ENCODE results near the gene CALML5. TPM values are rescaled to one million over a fixed set of nuclear protein-coding genes. Genes with fewer than 3 reads are reported as not detected.
A peak's percentile ranks its signal among the peaks of the same experiment; 100 is the strongest.

The CALML5 gene
- total and polyA plus RNA-seq, 9 of the 15 experiments (the other 6 are each of a cell fraction or from before 2014, with no cell fraction given): not detected

DNA sequence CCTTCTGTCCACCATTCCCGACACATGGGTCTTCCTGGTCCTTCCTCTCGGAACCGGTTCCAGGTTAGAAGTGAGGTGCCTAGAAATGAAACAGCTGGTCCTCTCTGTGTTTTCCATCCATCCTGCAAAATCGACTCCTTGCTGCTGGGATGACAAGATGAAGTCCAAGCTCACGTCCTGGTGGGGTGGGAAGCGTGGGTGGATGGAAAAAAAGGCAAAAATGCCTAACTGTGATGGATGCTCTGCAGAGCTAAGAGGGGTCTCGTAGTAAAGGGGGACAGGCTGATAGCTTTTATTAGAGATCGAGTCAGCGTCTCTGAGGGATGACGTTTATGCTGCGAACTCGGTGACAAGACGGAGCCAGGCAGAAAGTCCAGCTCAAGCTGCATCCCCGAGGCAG, 14.1 kb downstream of the CALML5 start:
- DNase-seq (ENCODE audit: extremely low read depth in 1 of 4, low spot score in 3 of 4) (no peak), FAIRE-seq (peak; percentile 15), ATAC-seq (no peak)
- Histone ChIP-seq H3K9me3 (replicated peaks; ENCODE audit: control insufficient read depth, insufficient read depth, low read depth, low read length) (no peaks in the 10 kb centered on the region), H3K36me3 (ENCODE audit: control insufficient read depth, insufficient read depth, low read length) (peaks cover 22% of the 10 kb centered on the region), H3K9me1 (ENCODE audit: control insufficient read depth, insufficient read depth, low read length) (no peaks in the 10 kb centered on the region), H3K4me3 (peak overlapping the region; percentile 43), H3K79me2 (ENCODE audit: control insufficient read depth, insufficient read depth, low read length) (peaks cover 80% of the 10 kb centered on the region), H3K27ac (ENCODE audit: extremely low read depth, low read depth, low read length) (no peak overlapping the region; the same call in 2 of the 3 replicates), H3K27me3 (ENCODE audit: control insufficient read depth in 2 of 2, insufficient read depth in 2 of 2, low read length in 2 of 2) (no peaks in the 10 kb centered on the region), H3K4me2 (ENCODE audit: insufficient read depth, low read length) (peak overlapping the region; percentile 93), H3K9ac (ENCODE audit: insufficient read depth in 1 of 2, low read depth in 2 of 2, low read length in 2 of 2) (peak overlapping the region; percentile 79 to 96; a peak in 3 of 4 replicates), H2AFZ (ENCODE audit: low read depth, low read length) (no peak overlapping the region), H4K20me1 (replicated peaks; ENCODE audit: control insufficient read depth, insufficient read depth, low read length) (no peaks in the 10 kb centered on the region), H3K4me1 (replicated peaks in 1 of 2; ENCODE audit: control insufficient read depth in 2 of 2, insufficient read depth in 2 of 2, low read length in 2 of 2) (peaks cover 48 to 65% of the 10 kb centered on the region in 2 experiments)
- 17% methylated on average over 13 of the region's 14 CpGs for WGBS (ENCODE audit: insufficient coverage, low coverage, missing lambda C conversion rate)
- TF ChIP-seq SAFB (IDR thresholded peaks at IDR 0.05; ENCODE audit: borderline replicate concordance, low read depth, low read length) (no peak), ATF7 (IDR thresholded peaks at IDR 0.05) (no peak), RBM22 (IDR thresholded peaks at IDR 0.05; ENCODE audit: low read depth, low read length, poor library complexity, severe bottlenecking) (no peak), DACH1 (IDR thresholded peaks at IDR 0.05; ENCODE audit: partially characterized antibody) (peak; percentile 13), PHF8 (IDR thresholded peaks at IDR 0.05; ENCODE audit: borderline replicate concordance, low read length) (no peak), ARNT (IDR thresholded peaks at IDR 0.05) (no peak), XRCC5 (IDR thresholded peaks at IDR 0.05; ENCODE audit: low read depth, low read length) (no peak), ZNF324 (CRISPR knock-in tag; IDR thresholded peaks at IDR 0.05) (no peak), NFIX (CRISPR knock-in tag; IDR thresholded peaks at IDR 0.05; ENCODE audit: low read depth) (no peak), EGR1 (conservative IDR thresholded peaks at IDR 0.05) (peak; percentile 75), TEAD4 (IDR thresholded peaks at IDR 0.05; ENCODE audit: low read length) (no peak), TEAD4 (CRISPR knock-in tag; IDR thresholded peaks at IDR 0.05; ENCODE audit: borderline replicate concordance) (no peak)
- TF ChIP-seq, protein P1, sequence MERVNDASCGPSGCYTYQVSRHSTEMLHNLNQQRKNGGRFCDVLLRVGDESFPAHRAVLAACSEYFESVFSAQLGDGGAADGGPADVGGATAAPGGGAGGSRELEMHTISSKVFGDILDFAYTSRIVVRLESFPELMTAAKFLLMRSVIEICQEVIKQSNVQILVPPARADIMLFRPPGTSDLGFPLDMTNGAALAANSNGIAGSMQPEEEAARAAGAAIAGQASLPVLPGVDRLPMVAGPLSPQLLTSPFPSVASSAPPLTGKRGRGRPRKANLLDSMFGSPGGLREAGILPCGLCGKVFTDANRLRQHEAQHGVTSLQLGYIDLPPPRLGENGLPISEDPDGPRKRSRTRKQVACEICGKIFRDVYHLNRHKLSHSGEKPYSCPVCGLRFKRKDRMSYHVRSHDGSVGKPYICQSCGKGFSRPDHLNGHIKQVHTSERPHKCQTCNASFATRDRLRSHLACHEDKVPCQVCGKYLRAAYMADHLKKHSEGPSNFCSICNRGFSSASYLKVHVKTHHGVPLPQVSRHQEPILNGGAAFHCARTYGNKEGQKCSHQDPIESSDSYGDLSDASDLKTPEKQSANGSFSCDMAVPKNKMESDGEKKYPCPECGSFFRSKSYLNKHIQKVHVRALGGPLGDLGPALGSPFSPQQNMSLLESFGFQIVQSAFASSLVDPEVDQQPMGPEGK (CRISPR knock-in tag; IDR thresholded peaks at IDR 0.05; ENCODE audit: borderline replicate concordance): no peak
- CTCF ChIA-PET (ENCODE audit: low intra/inter-chr PET ratio): no interaction called here
- POLR2A ChIA-PET: interaction anchor here (0.7 to 1.9 kb wide), 10 partner anchors 8 to 273 kb away, joined by 3 to 6 read pairs (median 3); no protein-coding TSS in a partner anchor
- in situ Hi-C loops (cut with MboI) (no loop called here), intact Hi-C loops (cut with micrococcal nuclease) (no loop called here)
- BruUV-seq (replicated peaks): no TSS peak
